Trophoblast cell (in vitro differentiated cells and primary cell): ENCODE results near the gene THOC2.

ENCODE experiments used
- DNase-seq, 2 donors: peaks; one replicate each; pipeline ENCODE4 v3.0.0-alpha.2; 2016
- H2AFZ ChIP-seq: 2 replicates; pipeline ENCODE4 v1.6.1; 2013; ENCODE audit warnings: low read length, moderate library complexity, mild to moderate bottlenecking; ENCODE audit not compliant: insufficient read depth, poor library complexity
- H2AK5ac ChIP-seq: 2 replicates; pipeline ENCODE4 v1.6.1; 2013; ENCODE audit warnings: mild to moderate bottlenecking, low read length
- H2BK120ac ChIP-seq: 2 replicates; pipeline ENCODE4 v1.6.1; 2013; ENCODE audit warnings: low read length, mild to moderate bottlenecking, moderate library complexity; ENCODE audit not compliant: insufficient read depth, poor library complexity
- H2BK12ac ChIP-seq: 2 replicates; pipeline ENCODE4 v1.6.1; 2013; ENCODE audit warnings: mild to moderate bottlenecking, low read length, moderate library complexity
- H2BK5ac ChIP-seq: 2 replicates; pipeline ENCODE4 v1.6.1; 2013; ENCODE audit warnings: low read length, low read depth, moderate library complexity, mild to moderate bottlenecking; ENCODE audit not compliant: poor library complexity
- H3K14ac ChIP-seq: 2 replicates; pipeline ENCODE4 v1.6.1; 2013; ENCODE audit warnings: mild to moderate bottlenecking, low read length
- H3K18ac ChIP-seq: 2 replicates; pipeline ENCODE4 v1.6.1; 2013; ENCODE audit warnings: mild to moderate bottlenecking, low read length
- H3K23ac ChIP-seq: 2 replicates; pipeline ENCODE4 v1.6.1; 2013; ENCODE audit warnings: low read length
- H3K27ac ChIP-seq: 2 replicates; pipeline ENCODE4 v1.5.1; 2013; ENCODE audit warnings: low read depth, mild to moderate bottlenecking, inconsistent platforms, low read length, moderate library complexity
- H3K27me3 ChIP-seq: 2 replicates; pipeline ENCODE4 v1.6.1; 2013; ENCODE audit warnings: inconsistent platforms, mild to moderate bottlenecking, low read length, moderate library complexity; ENCODE audit not compliant: insufficient read depth
- H3K36me3 ChIP-seq, 2 experiments: 1 replicate in 1 of 2; 2 replicates in 1 of 2; pipeline ENCODE4 v1.6.1; 2013; ENCODE audit warnings: low read length in 2 of 2, mild to moderate bottlenecking in 2 of 2, moderate library complexity in 1 of 2; ENCODE audit not compliant: insufficient read depth in 2 of 2, control insufficient read depth in 1 of 2
- H3K4ac ChIP-seq: 2 replicates; pipeline ENCODE4 v1.6.1; 2013; ENCODE audit warnings: low read depth, mild to moderate bottlenecking, low read length, moderate library complexity
- H3K4me1 ChIP-seq, 2 experiments: 1 replicate in 1 of 2; 2 replicates in 1 of 2; pipeline ENCODE4 v1.6.1; 2013; ENCODE audit warnings: low read length in 2 of 2, mild to moderate bottlenecking in 2 of 2, moderate library complexity in 1 of 2; ENCODE audit not compliant: insufficient read depth in 2 of 2, control insufficient read depth in 1 of 2
- H3K4me2 ChIP-seq: 2 replicates; pipeline ENCODE4 v1.6.1; 2013; ENCODE audit warnings: inconsistent platforms, mild to moderate bottlenecking, low read length, moderate library complexity
- H3K4me3 ChIP-seq: 2 replicates; pipeline ENCODE4 v1.5.1; 2013; ENCODE audit warnings: mild to moderate bottlenecking, low read depth, low read length, inconsistent platforms
- H3K79me1 ChIP-seq: one replicate; pipeline ENCODE4 v1.6.1; 2013; ENCODE audit warnings: low read length
- H3K79me2 ChIP-seq: 2 replicates; pipeline ENCODE4 v1.6.1; 2013; ENCODE audit warnings: low read length, mild to moderate bottlenecking; ENCODE audit not compliant: control insufficient read depth, insufficient read depth, poor library complexity
- H3K9ac ChIP-seq: 2 replicates; pipeline ENCODE4 v1.6.1; 2013; ENCODE audit warnings: mild to moderate bottlenecking, low read length
- H3K9me3 ChIP-seq: 2 replicates; pipeline ENCODE4 v1.6.1; 2013; ENCODE audit warnings: low read depth, mild to moderate bottlenecking, control low read depth, inconsistent platforms, low read length; ENCODE audit not compliant: insufficient read depth
- H4K12ac ChIP-seq: 2 replicates; pipeline ENCODE4 v1.6.1; 2013; ENCODE audit warnings: low read depth, mild to moderate bottlenecking, low read length, moderate library complexity
- H4K8ac ChIP-seq: 2 replicates; pipeline ENCODE4 v1.6.1; 2013; ENCODE audit warnings: low read depth, mild to moderate bottlenecking, low read length, moderate library complexity
- H4K91ac ChIP-seq: one replicate; pipeline ENCODE4 v1.6.1; 2013; ENCODE audit warnings: low read depth, mild to moderate bottlenecking, low read length, moderate library complexity
- WGBS: extraction: QIAGEN DNeasy Blood & Tissue Kit; methylation state at CpG from one replicate; pipeline ENCODE4 v1.1.7; 2013; ENCODE audit warnings: missing lambda C conversion rate; ENCODE audit not compliant: insufficient read length, insufficient coverage; ENCODE audit errors: extremely low coverage; 5-methylcytosine and 5-hydroxymethylcytosine counted together

Gene THOC2

DNA sequence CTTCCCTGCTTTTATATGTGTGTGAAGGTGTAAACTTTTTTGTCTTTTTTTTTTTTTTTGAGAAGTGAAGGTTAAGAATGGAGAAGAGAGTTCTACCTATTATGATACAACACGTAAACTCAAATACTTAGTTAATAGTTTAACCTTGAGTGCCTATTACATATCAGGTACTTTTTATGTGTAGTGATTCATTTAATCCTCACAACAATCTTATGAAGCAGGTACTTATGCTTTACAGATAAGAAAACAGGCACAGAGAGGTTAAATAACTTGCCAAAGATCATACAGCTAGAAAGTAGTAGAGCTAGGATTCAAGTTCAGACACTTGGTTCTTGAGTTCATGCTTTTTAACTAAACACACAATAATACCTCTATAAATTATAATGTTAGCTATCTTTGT is 107.4 kb downstream of the THOC2 start:
- Histone ChIP-seq H2BK5ac (no peak overlapping the region), H3K4ac (no peak overlapping the region), H3K4me3 (no peak overlapping the region), H3K27ac (no peak overlapping the region), H3K4me1 (no peaks in the 10 kb centered on the region), H3K4me2 (no peak overlapping the region), H2AFZ (no peak overlapping the region), H3K9me3 (no peaks in the 10 kb centered on the region), H3K14ac (no peak overlapping the region), H3K9ac (no peak overlapping the region), H2AK5ac (no peak overlapping the region), H3K23ac (no peak overlapping the region), H3K27me3 (no peaks in the 10 kb centered on the region), H3K36me3 (peaks cover 2 to 4% of the 10 kb centered on the region in 2 experiments), H4K8ac (no peak overlapping the region), H3K79me1 (no peaks in the 10 kb centered on the region), H2BK12ac (no peak overlapping the region), H2BK120ac (no peak overlapping the region), H3K18ac (no peak overlapping the region), H4K91ac (no peak overlapping the region), H4K12ac (no peak overlapping the region), H3K79me2 (no peaks in the 10 kb centered on the region)
- no CpG with 5 or more reads among the region's 1 CpG for WGBS
- DNase-seq: no peak

DNA sequence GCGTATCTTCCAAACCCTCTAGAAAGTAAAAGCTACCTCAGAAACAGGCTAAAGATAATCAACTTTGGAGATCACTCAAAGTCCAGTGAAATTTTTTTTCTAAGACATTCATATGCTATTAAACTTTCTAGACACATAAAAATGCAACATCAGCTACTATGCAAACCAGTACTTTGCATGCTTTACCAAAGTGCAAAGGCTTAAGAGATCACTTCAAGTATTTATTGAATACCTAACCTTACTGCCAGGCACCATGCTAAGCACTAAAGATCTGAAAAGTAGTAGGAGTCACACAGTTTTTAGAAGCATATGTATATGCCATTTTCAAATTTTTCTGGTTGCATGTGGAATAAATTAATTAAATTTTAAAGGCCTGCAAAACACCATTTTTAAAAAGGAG is 115.8 kb downstream of the THOC2 start:
- no peak overlapping the region for H2AK5ac ChIP-seq
- no peak overlapping the region for H3K4me2 ChIP-seq
- H3K23ac ChIP-seq: no peak overlapping the region
- H4K12ac ChIP-seq: no peak overlapping the region
- no peak overlapping the region for H3K4me3 ChIP-seq
- H2BK12ac ChIP-seq: no peak overlapping the region
- H3K36me3 ChIP-seq: peaks cover 2 to 3% of the 10 kb centered on the region in 2 experiments
- H3K18ac ChIP-seq: no peak overlapping the region
- H3K27ac ChIP-seq: no peak overlapping the region
- H3K14ac ChIP-seq: no peak overlapping the region
- no CpG with 5 or more reads among the region's 1 CpG for WGBS
- H3K27me3 ChIP-seq: no peaks in the 10 kb centered on the region
- DNase-seq: no peak
- no peak overlapping the region for H3K4ac ChIP-seq
- no peaks in the 10 kb centered on the region for H3K79me1 ChIP-seq
- H2AFZ ChIP-seq: no peak overlapping the region
- no peak overlapping the region for H4K8ac ChIP-seq
- H2BK120ac ChIP-seq: no peak overlapping the region
- H4K91ac ChIP-seq: no peak overlapping the region
- H3K4me1 ChIP-seq: no peaks in the 10 kb centered on the region
- H3K9ac ChIP-seq: no peak overlapping the region
- no peaks in the 10 kb centered on the region for H3K79me2 ChIP-seq
- H2BK5ac ChIP-seq: no peak overlapping the region
- H3K9me3 ChIP-seq: no peaks in the 10 kb centered on the region

DNA sequence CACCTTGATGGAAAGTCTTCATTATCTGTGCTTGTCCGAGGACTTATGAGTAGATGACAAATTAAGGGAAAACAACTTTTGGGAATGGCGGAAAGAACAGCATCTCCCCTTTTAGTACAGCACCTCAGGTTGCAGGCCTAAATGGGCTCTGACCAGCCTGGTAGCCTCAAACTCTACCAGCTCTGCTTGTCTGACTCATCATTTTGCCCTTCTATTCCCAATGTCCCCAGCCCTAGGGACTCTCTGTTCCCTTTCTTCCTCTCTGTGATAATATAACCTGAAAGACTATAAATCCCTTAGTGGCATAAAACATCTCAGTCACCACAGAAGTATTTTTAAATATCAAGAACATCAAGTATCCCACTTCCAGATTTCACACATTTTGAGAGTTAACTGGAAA is 121.9 kb downstream of the THOC2 start:
- H3K36me3 ChIP-seq: no peaks in the 10 kb centered on the region
- no peaks in the 10 kb centered on the region for H3K27me3 ChIP-seq
- WGBS: no CpG with 5 or more reads among the region's 2 CpGs
- no peak overlapping the region for H3K23ac ChIP-seq
- no peak overlapping the region for H2BK120ac ChIP-seq
- no peak overlapping the region for H3K4ac ChIP-seq
- H3K79me1 ChIP-seq: no peaks in the 10 kb centered on the region
- no peaks in the 10 kb centered on the region for H3K79me2 ChIP-seq
- H4K12ac ChIP-seq: no peak overlapping the region
- DNase-seq: no peak
- H3K4me2 ChIP-seq: no peak overlapping the region
- no peak overlapping the region for H2BK12ac ChIP-seq
- no peak overlapping the region for H2AFZ ChIP-seq
- no peak overlapping the region for H3K18ac ChIP-seq
- no peak overlapping the region for H2BK5ac ChIP-seq
- H4K91ac ChIP-seq: no peak overlapping the region
- H3K9me3 ChIP-seq: no peaks in the 10 kb centered on the region
- no peak overlapping the region for H4K8ac ChIP-seq
- no peak overlapping the region for H3K27ac ChIP-seq
- no peak overlapping the region for H3K4me3 ChIP-seq
- no peak overlapping the region for H2AK5ac ChIP-seq
- no peak overlapping the region for H3K9ac ChIP-seq
- no peak overlapping the region for H3K14ac ChIP-seq
- no peaks in the 10 kb centered on the region for H3K4me1 ChIP-seq

DNA sequence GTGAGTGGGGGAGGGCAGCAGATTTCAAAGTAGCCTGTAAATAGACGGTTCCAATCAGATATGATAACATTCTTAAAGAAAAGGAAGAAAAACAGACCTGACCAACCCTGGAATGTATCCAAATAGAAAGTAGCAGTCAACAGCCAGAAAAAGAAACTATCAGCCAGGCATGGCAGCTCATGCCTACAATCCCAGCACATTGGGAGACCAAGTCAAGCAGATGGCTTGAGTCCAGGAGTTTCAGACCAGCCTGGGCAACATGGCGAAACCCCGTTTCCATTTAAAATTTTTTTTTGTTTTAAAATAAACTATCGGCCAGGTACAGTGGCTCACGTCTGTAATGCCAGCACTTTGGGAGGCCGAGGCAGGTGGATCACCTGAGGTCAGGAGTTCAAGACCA is 125.0 kb downstream of the THOC2 start:
- Histone ChIP-seq H4K8ac (no peak overlapping the region), H2BK12ac (no peak overlapping the region), H3K27ac (no peak overlapping the region), H3K4me1 (no peaks in the 10 kb centered on the region), H3K79me2 (no peaks in the 10 kb centered on the region), H3K4ac (no peak overlapping the region), H2AFZ (no peak overlapping the region), H3K36me3 (no peaks in the 10 kb centered on the region), H3K79me1 (no peaks in the 10 kb centered on the region), H2AK5ac (no peak overlapping the region), H3K27me3 (no peaks in the 10 kb centered on the region), H3K4me2 (no peak overlapping the region), H3K18ac (no peak overlapping the region), H4K91ac (no peak overlapping the region), H2BK5ac (no peak overlapping the region), H4K12ac (no peak overlapping the region), H3K9ac (no peak overlapping the region), H3K4me3 (no peak overlapping the region), H3K23ac (no peak overlapping the region), H3K9me3 (no peaks in the 10 kb centered on the region), H3K14ac (no peak overlapping the region), H2BK120ac (no peak overlapping the region)
- WGBS: no CpG with 5 or more reads among the region's 6 CpGs
- no peak for DNase-seq
